HG03442 (cell line): ENCODE data around the gene HOXA3.

ENCODE experiments used
- ATAC-seq: cut with Tn5 transposase; IDR thresholded peaks from one replicate; pipeline ENCODE4 v1.9.1; 2021; ENCODE audit warnings: mild to moderate bottlenecking, moderate library complexity; ENCODE audit not compliant: unreplicated experiment

The HOXA3 gene

DNA sequence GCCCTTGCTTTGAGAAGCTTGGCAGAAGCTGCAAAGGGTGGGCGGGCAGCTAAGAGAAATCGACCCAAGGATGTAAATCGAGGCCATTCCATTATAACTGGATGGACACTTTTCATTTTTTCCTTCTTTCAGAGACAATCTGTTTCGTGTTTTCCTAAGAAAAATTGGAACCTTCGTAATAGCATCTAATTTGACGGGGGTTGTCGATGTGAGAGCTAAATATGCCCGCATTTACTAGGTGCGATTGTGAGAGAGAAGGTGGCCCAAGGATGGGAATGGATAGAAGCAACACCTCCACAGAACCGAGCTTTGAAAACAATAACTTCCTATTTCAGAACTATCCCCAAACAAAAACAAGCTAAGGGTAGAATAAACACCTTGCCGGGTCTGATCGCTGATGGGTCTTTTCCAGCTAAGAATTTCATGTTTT lies 21.0 kb downstream of the HOXA3 start:
- no peak for ATAC-seq

DNA sequence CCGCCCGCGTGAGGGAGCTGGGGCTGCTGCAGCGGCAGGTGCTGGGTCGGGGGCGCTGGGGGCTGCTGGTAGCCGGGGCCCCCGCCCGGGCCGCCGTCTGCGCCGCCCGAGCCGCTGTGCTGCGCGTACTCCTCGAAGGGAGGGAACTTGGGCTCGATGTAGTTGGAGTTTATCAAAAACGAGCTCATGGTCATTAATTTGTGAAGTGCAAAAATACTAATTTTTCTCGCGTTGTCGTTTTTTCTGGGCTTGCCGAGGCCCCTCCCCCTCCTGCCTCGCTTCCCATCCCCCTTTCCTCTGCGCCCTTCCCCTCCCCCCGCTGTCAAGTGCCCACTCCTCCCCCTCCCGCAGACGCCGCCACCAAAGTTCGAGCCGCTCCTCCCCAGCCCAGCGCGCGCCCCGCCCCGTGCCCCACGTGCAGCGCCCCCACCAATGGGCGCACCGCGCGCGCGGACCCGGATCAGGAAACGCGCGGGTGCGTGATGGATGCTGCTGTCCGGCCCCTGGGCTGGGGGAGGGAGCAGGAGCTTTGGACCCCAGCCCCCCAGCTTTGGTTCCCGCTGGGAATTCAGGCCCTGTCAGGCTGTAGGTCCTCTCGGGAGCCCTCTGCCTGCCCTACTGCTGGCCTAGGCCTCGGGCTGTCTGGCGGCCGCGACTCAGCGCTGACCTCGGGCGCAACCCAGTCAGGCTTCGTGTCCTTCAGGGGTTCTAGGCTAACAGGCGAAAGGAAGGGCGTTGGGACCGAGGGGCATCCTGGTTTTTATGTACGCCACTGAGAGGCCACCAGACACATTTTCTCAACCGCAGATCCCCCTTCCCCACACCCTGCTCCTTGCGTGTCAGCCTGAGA lies 21.6 kb downstream of the HOXA3 start, which contains the start of gene HOXA4:
HOXA4 (minus strand) TSS at position 218 of the 850 bp plus-strand sequence; CDS start at position 194, 24 bp downstream.
- ATAC-seq: no peak

DNA sequence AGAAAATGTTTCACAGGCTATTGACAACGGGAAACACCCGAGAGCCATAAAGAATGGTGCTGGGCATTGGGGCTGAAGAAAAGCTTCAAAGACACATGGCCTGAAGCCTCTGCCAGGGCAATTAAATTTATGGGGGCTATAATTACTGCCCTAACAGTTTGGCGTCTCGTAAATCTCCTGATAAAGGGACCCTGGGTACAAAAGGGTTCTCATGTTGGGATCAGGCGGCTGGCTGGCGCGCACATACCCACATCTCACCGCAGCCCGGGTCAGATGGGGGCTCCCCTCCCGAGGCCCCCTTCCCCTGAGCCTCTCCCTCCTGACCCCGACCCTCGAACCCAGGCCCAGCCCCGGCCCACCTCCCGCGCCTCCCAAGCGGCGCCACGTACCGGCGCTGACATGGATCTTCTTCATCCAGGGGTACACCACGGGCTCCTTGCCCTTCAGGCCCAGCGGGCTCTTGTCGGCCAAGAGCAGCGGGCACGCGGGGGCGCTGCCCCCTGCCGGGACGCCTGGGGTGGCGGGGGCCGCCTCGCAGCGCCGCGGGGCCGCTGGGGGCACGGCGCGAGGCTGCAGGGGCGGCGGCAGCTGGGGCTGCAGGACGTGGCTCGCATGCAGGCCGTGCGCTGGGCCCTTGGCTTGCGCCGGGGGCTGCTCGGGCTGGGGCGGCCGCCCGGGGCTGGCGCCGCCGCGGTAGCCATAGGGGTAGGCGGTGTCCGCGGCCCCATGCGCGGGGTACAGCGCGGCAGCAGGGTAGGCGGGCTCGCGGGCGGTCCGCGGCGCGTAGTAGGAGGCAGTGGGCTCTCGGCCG lies 22.4 kb downstream of the HOXA3 start:
- no peak for ATAC-seq

DNA sequence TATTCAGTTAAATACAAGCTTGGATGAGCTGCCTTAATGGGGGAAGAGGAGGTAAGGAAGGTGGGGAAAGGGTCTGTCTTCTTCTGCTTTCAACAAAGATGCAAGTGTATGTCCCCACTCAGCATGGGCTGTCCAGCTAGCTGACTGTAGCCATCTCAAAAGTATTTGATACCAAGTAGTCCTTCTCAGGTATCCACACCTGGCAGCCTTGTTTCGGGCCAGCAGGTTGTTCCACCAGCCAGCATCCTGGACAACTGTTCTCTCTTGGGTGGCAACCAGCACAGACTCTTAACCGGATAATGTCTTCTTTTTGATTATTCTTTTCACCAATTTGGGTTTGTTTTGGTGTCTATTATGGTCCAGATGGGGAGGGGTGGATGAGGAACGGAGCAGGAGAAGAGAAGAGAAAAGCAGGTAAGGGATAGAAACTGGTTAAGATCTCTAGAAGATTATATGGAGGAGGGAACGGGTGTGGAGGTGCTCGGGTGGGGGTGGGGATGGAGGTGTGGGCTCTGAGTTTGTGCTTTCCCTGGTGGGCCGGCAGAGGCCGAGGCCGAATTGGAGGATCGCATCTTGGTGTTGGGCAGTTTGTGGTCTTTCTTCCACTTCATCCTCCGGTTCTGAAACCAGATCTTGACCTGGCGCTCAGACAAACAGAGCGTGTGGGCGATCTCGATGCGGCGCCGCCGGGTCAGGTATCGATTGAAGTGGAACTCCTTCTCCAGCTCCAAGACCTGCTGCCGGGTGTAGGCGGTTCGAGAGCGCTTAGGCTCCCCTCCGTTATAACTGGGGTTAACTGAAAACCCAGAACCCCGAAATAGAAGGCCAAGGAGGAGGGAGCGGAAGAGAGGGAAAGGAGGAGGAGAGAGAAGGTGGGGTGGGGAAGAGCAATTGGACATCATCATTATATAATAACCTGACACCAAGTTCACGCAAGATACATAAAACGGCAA lies 23.3 kb downstream of the HOXA3 start:
- ATAC-seq: no peak

DNA sequence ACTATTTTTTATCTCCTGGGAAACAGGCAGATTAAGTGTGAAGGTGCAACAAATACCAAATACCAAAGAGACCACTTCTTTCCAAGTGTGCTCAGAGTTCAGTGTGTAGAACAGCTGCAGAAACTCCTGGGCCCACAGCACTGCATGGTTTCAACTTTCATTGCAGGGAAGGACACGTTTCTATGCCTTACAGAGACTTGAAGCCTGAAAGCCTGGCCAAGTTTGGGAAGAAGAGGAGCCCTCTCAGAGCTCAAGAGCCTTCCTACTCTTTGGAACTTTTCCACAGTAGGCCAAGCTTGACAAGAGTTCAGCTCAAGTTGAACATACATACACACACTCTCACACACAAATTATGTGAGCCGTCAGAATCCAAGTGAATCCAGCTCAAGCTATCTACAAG lies 24.3 kb downstream of the HOXA3 start:
- ATAC-seq: no peak

DNA sequence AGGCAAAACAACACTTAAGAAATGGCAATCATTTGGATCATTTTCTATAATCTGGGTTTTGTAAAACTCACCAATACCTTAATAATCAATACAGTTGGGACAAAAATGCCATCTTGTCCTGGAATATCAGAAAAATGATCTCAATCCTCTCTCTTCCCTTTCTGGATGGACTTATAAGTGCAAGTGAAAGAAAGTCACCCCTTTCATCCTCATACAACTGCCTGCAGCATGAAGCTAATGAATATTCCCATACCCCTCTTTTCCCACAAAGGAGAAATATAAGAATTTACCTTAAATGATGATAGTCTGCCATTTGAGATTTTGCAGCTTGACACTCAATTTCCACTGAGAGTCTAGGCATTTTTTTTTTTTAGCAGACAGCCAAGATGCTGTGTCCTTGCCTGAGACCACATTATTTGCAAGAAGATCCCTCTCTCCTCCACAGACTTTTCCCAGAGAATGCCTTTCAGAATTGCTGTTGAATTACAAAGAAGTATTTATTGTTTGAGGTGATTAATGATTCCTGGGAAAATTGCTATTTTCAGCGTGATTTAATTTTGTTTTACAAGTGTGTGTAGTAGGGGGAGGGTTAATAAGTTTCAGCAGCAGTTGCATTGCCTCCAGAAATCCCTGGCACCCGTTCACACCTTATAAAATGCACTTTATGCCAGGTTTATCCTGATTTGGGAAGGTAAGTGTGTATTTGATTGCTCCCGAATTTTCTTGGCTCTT lies 25.6 kb downstream of the HOXA3 start:
- no peak for ATAC-seq

DNA sequence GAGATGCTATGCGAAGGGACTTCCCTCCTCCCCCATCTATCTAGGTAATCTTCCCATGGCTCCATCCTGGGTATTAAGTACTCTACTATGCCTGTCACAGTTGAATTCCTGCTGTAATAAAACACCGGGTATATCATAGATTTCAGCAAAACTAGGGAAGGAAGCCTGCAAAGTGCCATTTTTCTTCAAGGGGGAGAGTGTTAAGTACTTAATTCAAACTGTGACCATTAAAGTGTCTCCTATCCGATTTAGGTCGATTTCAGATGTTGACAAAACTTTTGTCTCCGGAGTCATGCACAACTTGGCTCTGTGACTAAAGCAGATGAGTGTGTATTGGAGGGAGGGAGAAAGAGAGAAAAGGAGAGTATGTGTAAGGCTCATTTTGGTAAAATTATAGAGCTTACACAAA lies 26.4 kb downstream of the HOXA3 start:
- no peak for ATAC-seq

DNA sequence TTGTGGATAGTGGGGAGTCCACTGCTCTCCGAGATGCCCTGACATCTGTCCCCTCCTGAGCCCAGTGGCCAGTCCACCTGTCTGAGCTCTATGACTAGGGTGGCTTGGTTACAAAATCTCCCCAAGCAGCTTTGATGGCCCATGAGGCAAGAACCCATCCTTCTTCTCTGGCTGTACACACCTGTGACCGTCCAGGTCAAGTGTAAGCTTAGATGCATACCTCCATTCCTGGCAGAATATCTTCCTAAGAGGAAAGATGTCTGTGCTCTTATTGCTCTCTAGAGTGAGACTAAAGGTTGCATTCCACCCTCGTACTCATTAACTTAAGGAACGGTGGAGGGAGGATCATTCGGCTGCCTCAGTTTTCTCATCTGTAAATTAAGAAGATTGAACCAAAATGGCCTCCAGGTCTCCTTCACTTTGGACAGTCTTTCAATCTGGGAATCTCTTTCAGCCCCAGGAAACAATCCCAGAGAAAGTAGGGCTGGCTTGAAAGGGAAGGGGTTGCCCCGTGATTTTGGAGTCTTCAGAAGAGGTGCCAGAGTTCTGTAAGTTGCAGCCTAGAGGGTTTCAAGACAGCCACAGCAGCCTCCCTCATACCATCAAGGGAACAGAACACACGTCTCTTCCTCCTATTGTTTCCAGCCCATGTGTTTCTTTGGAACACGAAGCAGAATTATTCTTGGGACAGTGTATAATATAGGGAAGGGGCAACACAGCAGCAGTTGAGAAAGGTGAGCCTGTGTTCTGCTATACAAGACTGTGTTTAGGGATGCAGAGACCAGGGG lies 27.3 kb downstream of the HOXA3 start:
- no peak for ATAC-seq

DNA sequence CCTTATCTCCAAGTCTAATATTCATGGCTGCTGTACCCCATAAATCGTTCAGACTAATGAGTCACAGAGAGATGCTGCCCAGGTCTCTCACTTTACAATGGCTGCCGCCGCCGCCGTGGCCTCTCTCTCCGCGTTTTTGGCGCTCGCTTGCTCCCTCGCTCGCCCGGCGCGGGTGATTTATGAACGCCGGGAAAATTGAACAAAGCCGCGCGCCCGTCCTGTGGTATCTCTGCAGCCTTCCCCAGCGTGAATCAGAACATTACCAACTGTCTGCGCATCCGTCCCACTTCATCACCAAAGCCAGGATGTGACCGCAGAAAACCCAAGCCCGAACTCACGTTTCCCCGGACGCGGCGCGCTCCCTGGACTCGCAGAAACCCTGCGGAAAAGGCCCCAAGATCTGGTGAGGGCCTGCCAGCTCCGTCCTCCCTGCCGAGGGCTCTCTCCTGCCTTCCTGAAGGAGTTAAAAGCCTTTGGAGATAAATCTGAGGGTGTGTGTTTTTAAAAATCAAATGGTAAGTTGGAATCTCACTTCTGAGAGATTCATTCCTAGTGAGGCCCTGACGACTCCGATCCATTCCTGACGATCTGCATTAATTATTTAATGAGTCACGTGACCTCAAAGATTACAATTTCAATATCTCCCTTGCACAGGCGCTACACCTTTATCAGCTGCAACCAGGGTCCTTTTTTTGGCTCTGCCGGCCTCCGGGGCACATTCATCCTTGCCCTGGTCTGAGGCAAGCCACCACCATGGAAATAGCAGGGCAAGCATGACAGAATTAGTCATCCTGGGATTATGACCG lies 28.1 kb downstream of the HOXA3 start:
- ATAC-seq: no peak

DNA sequence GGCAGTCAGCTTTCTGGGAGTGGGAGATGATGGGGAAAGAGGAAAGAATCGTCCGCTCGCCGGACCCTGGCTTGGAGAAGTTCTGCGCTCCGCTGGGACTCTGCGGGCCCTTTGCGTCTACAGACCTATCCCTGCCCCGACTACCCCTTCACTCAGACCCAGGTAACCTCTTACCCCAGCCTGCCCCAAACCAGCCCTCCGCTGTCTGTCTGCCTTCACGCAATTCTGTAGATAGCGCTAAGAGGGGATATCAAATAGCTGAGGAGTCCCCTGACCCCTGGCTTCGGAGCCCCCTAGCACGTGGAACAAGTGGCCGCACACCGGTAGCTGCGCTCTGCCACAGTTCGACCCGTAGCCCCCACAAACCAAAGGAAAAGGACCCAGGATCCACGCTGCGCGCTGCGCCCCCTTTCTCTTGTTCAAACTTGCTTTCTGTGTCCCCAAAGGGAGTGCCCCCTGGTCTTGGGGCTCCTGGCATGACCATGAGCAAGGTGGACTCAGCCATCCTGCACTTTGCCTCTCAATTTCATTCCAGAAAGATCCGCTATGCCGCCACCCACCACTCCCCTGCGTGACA lies 28.8 kb downstream of the HOXA3 start:
- ATAC-seq: no peak

DNA sequence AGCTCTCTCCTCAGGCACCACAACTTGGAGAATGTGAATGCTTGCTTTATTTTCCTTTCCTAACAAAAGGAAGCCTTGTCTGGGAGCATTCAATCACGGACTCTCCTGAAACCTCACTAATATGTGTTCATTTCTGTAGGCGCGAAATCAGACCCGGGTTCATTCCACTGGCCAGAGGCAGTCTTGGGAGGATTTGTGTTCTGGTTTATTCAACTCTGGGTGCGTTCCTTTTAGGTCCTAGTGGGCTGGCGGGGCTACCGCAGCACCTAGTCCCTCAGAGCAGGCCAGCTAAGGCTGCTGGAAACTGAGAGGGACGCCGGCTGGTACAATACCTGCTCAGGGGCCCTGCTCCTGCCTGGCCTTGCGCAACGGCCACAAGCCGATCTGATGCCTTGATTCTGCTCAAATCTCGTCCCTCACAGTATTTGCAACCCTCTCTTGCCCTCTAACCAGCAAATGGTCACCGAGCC lies 29.3 kb downstream of the HOXA3 start:
- no peak for ATAC-seq

DNA sequence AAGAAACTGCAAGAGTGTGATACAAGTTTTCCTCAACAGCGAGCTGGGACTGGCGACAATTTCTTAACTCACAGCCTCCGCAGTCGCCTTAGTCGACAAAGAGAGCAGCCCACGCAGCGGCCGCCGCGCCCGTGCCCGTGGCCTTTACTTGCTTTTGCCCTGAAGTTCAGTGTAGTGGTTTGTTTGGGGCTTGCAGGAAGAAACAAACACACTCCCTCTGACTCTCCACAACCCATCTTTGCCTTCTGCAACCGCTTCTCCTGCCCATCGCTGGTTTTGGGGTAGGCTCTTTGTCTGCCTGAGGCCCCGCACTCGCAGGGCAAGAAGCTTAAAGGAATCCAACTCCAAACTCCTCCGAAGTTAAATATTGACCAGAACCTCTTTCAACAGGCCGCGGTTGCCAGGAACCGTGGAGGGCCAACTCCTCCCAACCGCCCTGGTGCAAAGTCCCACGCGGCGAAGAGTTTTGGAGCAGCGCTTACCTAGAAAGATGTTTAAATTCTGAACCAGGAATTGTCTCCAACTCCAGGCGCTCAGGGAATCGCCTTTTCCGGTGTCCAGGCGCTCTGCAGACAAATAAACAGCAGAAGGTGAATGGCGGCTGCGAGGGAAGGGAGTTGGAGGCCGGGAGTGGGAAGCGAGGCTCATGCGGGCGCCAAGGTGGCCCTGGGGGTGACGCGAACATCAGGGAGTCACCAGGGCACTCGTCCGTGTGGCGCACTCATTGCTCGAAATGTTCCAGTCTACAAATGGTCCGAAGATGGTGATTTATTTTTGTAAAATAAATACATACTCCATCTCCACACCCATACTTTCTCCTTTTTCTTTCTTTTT lies 30.1 kb downstream of the HOXA3 start:
- no peak for ATAC-seq

DNA sequence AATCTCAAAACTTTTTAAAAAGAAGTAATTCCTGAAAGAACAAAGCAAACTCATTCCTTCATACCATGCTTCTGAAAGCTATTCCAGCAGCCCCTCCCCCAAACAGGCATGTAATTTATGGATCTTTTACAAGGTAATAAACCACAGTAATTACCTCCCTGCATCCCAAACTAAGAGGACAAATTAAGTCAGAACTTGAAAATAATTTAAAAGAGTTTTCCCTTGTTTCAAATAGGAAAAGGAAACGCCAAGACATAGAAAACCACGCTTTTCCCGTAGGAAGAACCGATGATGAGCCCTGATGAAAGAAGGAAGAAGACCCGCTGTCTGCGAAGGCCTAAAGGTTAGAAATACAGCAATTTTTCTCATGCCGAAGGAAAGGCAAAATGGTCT lies 30.7 kb downstream of the HOXA3 start:
- no peak for ATAC-seq

DNA sequence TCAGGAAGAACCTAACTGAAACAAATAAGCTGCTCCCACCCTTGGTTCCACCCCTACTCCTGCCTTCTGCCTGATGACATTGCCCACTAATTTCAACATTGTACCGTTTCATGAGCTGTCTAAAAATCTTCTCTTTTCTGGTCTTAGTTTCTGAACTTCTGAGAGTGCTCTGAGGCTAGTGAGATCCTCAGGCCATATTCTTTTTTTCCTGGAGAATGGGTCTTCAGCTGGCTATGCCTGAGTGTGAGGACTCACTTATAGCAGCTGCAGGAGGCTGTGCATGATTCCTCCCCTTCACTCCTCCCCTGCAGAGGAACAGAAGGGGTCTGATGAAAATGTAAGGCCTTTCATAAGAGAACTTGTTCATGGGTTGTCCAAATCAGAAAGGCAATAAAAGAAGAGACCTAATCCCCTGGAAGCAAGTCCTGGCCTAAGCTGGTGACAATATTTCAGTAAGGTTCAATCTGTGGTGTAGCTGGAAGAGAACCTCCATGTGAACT lies 32.9 kb downstream of the HOXA3 start:
- ATAC-seq: no peak

DNA sequence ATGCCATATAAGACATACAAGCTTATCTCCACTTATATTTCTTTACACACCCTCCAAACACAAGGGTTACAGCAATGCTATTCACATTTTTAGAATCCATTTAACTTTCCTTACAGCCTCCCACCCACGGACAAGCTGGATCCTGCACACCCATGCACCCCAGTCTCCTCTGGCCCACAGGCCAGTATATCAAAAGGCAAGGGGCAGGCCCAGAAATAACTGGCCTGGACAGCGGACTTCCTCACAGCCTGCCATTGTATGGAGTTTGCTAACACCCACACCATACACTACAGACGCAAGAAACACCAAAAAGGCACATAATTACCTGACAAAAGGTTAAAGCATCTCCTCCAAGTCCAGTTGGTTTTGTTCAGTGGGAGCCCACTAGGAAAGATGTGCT lies 33.8 kb downstream of the HOXA3 start:
- no peak for ATAC-seq

DNA sequence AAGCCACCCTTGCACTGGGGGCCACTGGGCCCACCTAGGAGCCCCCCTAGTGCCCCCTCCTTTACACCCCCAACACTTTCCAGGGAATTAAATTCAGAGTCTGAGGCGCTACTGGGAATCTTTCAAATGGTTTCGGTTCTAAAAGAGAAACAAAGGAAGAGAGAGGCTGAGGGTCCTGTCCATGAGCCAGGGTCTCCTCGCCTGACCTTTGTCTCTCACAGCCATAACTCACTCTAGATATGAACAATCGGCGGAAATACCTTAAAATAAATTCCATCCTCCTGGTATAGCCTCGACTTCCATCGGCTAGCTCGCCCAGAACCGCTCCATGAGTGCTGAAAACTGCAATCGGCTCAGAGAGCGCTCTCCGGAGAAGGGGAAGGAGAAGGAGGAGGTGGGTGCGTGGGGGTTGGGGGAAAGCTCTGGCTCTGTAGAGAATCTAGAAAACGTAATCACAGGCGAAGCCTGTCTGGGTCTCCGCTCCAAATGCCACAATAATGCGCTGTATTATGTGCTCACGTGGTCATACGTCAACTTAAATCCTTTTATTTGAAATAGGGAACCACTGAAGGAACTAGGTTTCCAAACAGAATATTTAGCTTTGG lies 34.4 kb downstream of the HOXA3 start:
- no peak for ATAC-seq
